ENCODE results near the gene ZNF282.

Gene ZNF282

GRCh38 chr7:149209518-149210269 lies 14.3 kb downstream of the ZNF282 start:
- Histone ChIP-seq H3K27ac (ENCODE audit: low read length) (no peak overlapping the region), H3K27me3 (ENCODE audit: control insufficient read depth in 1 of 2, insufficient read depth in 2 of 2, low read length in 2 of 2) (no peaks in the 10 kb centered on the region), H3K4me1 (ENCODE audit: control insufficient read depth, insufficient read depth, low read length) (no peaks in the 10 kb centered on the region), H3K9me3 (ENCODE audit: control insufficient read depth in 2 of 2, low read length in 2 of 2) (no peaks in the 10 kb centered on the region), H3K4me3 (ENCODE audit: low read length in 2 of 2) (no peak overlapping the region), H3K9ac (ENCODE audit: low read length in 2 of 2) (no peak overlapping the region), H3K36me3 (ENCODE audit: control insufficient read depth in 2 of 2, insufficient read depth in 2 of 2, low read length in 2 of 2) (peaks cover 73 to 77% of the 10 kb centered on the region in 2 donors)

GRCh38 chr7:149210551-149210950 lies 15.2 kb downstream of the ZNF282 start:
- Histone ChIP-seq H3K27ac (ENCODE audit: low read length) (no peak overlapping the region), H3K4me3 (ENCODE audit: low read length in 2 of 2) (no peak overlapping the region), H3K9me3 (ENCODE audit: control insufficient read depth in 2 of 2, low read length in 2 of 2) (no peaks in the 10 kb centered on the region), H3K27me3 (ENCODE audit: control insufficient read depth in 1 of 2, insufficient read depth in 2 of 2, low read length in 2 of 2) (no peaks in the 10 kb centered on the region), H3K4me1 (ENCODE audit: control insufficient read depth, insufficient read depth, low read length) (no peaks in the 10 kb centered on the region), H3K9ac (ENCODE audit: low read length in 2 of 2) (no peak overlapping the region), H3K36me3 (ENCODE audit: control insufficient read depth in 2 of 2, insufficient read depth in 2 of 2, low read length in 2 of 2) (peaks cover 77 to 83% of the 10 kb centered on the region in 2 donors)

DNA sequence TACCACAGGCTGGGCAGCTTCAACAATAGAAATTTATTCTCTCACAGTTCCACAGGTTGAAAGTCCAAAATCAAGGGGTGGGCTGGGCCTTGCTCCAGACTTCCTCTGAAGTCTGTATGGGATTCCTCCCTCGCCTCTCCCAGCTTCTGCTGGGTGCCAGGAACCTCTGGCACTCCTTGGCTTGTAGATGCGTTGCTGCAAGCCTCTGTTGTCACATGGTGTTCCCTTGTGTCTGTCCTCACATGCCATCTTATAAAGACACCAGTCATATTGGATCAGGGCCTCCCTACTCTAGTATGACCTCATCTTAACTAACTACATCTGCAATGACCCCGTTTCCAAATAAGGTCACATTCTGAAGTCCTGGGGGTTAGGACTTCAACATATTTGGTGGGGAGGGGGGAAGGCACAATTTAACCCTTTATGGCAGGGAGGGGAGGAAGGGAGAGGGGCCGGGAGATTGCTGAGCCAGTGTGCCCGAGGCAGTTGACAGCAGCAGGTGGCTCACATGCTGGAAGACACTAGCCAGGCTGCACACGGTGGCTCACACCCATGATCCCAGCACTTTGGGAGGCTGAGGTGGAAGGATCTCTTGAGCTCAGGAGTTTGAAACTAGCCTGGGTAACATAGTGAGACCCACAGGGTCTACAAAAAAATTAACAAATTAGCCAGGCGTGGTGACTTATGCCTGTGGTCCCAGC lies 18.8 kb downstream of the ZNF282 start:
- peaks cover 2% of the 10 kb centered on the region for H3K4me1 ChIP-seq (ENCODE audit: control insufficient read depth, insufficient read depth, low read length)
- H3K4me3 ChIP-seq (ENCODE audit: low read length in 2 of 2), result no peak overlapping the region
- H3K36me3 ChIP-seq (ENCODE audit: control insufficient read depth in 2 of 2, insufficient read depth in 2 of 2, low read length in 2 of 2), result peaks cover 73 to 75% of the 10 kb centered on the region in 2 donors
- H3K9me3 ChIP-seq (ENCODE audit: control insufficient read depth in 2 of 2, low read length in 2 of 2), result no peaks in the 10 kb centered on the region
- H3K27ac ChIP-seq (ENCODE audit: low read length), result no peak overlapping the region
- no peak overlapping the region for H3K9ac ChIP-seq (ENCODE audit: low read length in 2 of 2)
- no peaks in the 10 kb centered on the region for H3K27me3 ChIP-seq (ENCODE audit: control insufficient read depth in 1 of 2, insufficient read depth in 2 of 2, low read length in 2 of 2)

DNA sequence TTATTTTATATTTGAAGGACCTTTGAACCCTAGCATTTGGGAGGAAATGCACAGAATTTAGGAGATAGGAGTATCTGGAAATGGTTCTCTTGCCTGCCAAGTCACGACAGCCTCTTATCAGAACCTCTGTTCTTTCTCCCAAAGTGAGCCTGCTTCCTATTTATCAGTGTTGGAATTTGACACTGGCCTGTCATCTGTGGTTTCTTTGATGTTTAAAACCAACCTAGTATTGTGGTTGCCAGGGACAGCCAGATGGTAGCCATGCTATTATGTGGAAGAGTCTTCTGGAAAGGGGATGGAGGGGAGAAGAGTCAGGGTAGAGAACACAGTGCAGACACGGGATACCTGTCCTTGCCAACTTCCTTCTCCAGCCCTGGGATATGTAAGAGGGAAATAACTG lies 21.1 kb downstream of the ZNF282 start:
- H3K4me3 ChIP-seq (ENCODE audit: low read length in 2 of 2), result no peak overlapping the region

DNA sequence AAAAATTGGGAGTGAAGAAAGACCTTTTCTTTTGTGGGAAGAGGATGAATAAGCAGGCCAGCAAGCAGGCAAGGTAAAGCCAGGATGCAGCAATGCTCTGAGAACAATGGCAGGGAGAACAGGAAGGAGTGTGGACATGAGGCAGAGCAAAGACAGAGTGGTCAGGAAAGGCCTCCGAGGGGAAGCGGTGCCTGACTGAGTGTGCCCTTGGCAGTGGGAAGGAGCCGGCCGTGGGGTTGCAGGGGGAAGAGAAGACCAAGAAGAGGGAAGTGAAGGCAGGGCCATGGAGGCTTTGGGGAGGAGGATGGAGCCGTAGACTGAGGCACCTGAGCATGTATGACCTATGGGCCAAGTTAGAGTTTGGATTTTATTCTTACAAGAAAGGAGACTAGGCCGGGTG lies 22.2 kb downstream of the ZNF282 start:
- no peaks in the 10 kb centered on the region for H3K27me3 ChIP-seq (ENCODE audit: control insufficient read depth in 1 of 2, insufficient read depth in 2 of 2, low read length in 2 of 2)
- no peak overlapping the region for H3K9ac ChIP-seq (ENCODE audit: low read length in 2 of 2)
- no peaks in the 10 kb centered on the region for H3K9me3 ChIP-seq (ENCODE audit: control insufficient read depth in 2 of 2, low read length in 2 of 2)
- H3K27ac ChIP-seq (ENCODE audit: low read length), result no peak overlapping the region
- no peak overlapping the region for H3K4me3 ChIP-seq (ENCODE audit: low read length in 2 of 2)
- peaks cover 2% of the 10 kb centered on the region for H3K4me1 ChIP-seq (ENCODE audit: control insufficient read depth, insufficient read depth, low read length)
- peaks cover 54 to 60% of the 10 kb centered on the region in 2 donors for H3K36me3 ChIP-seq (ENCODE audit: control insufficient read depth in 2 of 2, insufficient read depth in 2 of 2, low read length in 2 of 2)

More for the DNA sequence above, 21.1 kb downstream of the ZNF282 start:
- Histone ChIP-seq H3K9me3 (ENCODE audit: control insufficient read depth in 2 of 2, low read length in 2 of 2) (no peaks in the 10 kb centered on the region), H3K9ac (ENCODE audit: low read length in 2 of 2) (no peak overlapping the region), H3K4me1 (ENCODE audit: control insufficient read depth, insufficient read depth, low read length) (peaks cover 2% of the 10 kb centered on the region), H3K27ac (ENCODE audit: low read length) (no peak overlapping the region), H3K36me3 (ENCODE audit: control insufficient read depth in 2 of 2, insufficient read depth in 2 of 2, low read length in 2 of 2) (peaks cover 60 to 66% of the 10 kb centered on the region in 2 donors), H3K27me3 (ENCODE audit: control insufficient read depth in 1 of 2, insufficient read depth in 2 of 2, low read length in 2 of 2) (no peaks in the 10 kb centered on the region)

DNA sequence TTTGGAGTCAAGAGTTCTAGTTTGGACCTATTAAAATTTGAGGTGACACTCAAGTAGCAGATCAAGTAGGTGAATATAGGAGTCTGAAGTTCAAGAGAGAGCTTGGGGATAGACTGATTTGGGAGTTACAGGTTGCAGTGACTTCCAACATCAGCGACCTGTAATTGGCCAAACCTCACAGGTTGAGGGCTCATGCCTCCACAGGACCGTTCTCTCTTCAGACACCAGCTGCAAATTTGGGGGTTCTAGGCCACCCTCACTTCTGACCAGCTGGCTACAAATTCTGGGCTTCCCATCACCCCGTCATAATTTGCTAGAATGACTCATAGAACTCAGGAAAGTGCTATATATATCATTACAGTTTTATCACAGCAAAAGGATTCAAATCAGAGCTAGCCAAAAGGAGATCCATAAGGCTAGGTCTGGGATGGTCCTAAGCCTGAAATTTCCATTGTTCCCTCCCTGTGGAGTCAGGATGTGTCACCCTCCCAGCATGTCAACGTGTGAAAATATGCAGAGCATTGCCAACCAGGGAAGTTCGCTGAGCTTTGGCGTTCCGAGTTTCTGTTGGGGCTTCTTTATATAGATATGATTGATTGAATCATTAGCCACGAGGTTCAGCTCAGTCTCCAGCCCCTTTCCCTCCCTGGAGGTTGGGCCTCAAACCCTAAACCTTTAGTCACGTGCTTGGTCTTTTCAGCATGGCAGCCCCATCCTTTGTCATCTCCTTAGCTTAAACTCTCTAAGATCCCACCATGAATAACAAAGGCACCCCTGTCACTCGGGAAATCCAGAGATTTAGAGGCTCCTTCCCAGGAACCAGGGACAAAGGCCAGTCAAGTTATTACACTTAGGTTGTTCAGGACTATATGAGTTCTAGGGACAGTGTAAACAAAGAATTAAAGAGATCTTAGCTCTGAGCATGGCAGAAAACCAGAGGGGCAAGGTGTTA lies 23.4 kb downstream of the ZNF282 start:
- Histone ChIP-seq H3K4me1 (ENCODE audit: control insufficient read depth, insufficient read depth, low read length) (peaks cover 2% of the 10 kb centered on the region), H3K27ac (ENCODE audit: low read length) (no peak overlapping the region), H3K9ac (ENCODE audit: low read length in 2 of 2) (no peak overlapping the region), H3K9me3 (ENCODE audit: control insufficient read depth in 2 of 2, low read length in 2 of 2) (no peaks in the 10 kb centered on the region), H3K4me3 (ENCODE audit: low read length in 2 of 2) (no peak overlapping the region), H3K27me3 (ENCODE audit: control insufficient read depth in 1 of 2, insufficient read depth in 2 of 2, low read length in 2 of 2) (no peaks in the 10 kb centered on the region), H3K36me3 (ENCODE audit: control insufficient read depth in 2 of 2, insufficient read depth in 2 of 2, low read length in 2 of 2) (peaks cover 44 to 51% of the 10 kb centered on the region in 2 donors)

- Histone ChIP-seq H3K9ac (ENCODE audit: low read length in 2 of 2) (no peak overlapping the region), H3K36me3 (ENCODE audit: control insufficient read depth in 2 of 2, insufficient read depth in 2 of 2, low read length in 2 of 2) (peaks cover 31 to 40% of the 10 kb centered on the region in 2 donors), H3K27ac (ENCODE audit: low read length) (no peak overlapping the region), H3K4me1 (ENCODE audit: control insufficient read depth, insufficient read depth, low read length) (peaks cover 2% of the 10 kb centered on the region), H3K9me3 (ENCODE audit: control insufficient read depth in 2 of 2, low read length in 2 of 2) (no peaks in the 10 kb centered on the region), H3K27me3 (ENCODE audit: control insufficient read depth in 1 of 2, insufficient read depth in 2 of 2, low read length in 2 of 2) (no peaks in the 10 kb centered on the region), H3K4me3 (ENCODE audit: low read length in 2 of 2) (no peak overlapping the region)
These were observed 25.2 kb downstream of the ZNF282 start for GRCh38 chr7:149220534-149220933.

GRCh38 chr7:149223176-149223575 lies 27.8 kb downstream of the ZNF282 start:
- no peak overlapping the region for H3K4me3 ChIP-seq (ENCODE audit: low read length in 2 of 2)
- H3K9ac ChIP-seq (ENCODE audit: low read length in 2 of 2), result no peak overlapping the region
- H3K36me3 ChIP-seq (ENCODE audit: control insufficient read depth in 2 of 2, insufficient read depth in 2 of 2, low read length in 2 of 2), result peaks cover 18 to 27% of the 10 kb centered on the region in 2 donors
- peaks cover under 1% of the 10 kb centered on the region for H3K4me1 ChIP-seq (ENCODE audit: control insufficient read depth, insufficient read depth, low read length)
- no peaks in the 10 kb centered on the region for H3K27me3 ChIP-seq (ENCODE audit: control insufficient read depth in 1 of 2, insufficient read depth in 2 of 2, low read length in 2 of 2)
- H3K9me3 ChIP-seq (ENCODE audit: control insufficient read depth in 2 of 2, low read length in 2 of 2), result no peaks in the 10 kb centered on the region
- no peak overlapping the region for H3K27ac ChIP-seq (ENCODE audit: low read length)

- H3K9ac ChIP-seq (ENCODE audit: low read length in 2 of 2), result no peak overlapping the region
- no peaks in the 10 kb centered on the region for H3K27me3 ChIP-seq (ENCODE audit: control insufficient read depth in 1 of 2, insufficient read depth in 2 of 2, low read length in 2 of 2)
- no peaks in the 10 kb centered on the region for H3K9me3 ChIP-seq (ENCODE audit: control insufficient read depth in 2 of 2, low read length in 2 of 2)
- H3K4me1 ChIP-seq (ENCODE audit: control insufficient read depth, insufficient read depth, low read length), result no peaks in the 10 kb centered on the region
- H3K4me3 ChIP-seq (ENCODE audit: low read length in 2 of 2), result no peak overlapping the region
- H3K27ac ChIP-seq (ENCODE audit: low read length), result no peak overlapping the region
- peaks cover 13 to 23% of the 10 kb centered on the region in 2 donors for H3K36me3 ChIP-seq (ENCODE audit: control insufficient read depth in 2 of 2, insufficient read depth in 2 of 2, low read length in 2 of 2)
These were observed 28.4 kb downstream of the ZNF282 start for GRCh38 chr7:149223761-149224160.

GRCh38 chr7:149224352-149224751 lies 29.0 kb downstream of the ZNF282 start:
- Histone ChIP-seq H3K27me3 (ENCODE audit: control insufficient read depth in 1 of 2, insufficient read depth in 2 of 2, low read length in 2 of 2) (no peaks in the 10 kb centered on the region), H3K36me3 (ENCODE audit: control insufficient read depth in 2 of 2, insufficient read depth in 2 of 2, low read length in 2 of 2) (peaks cover 9 to 18% of the 10 kb centered on the region in 2 donors), H3K9ac (ENCODE audit: low read length in 2 of 2) (no peak overlapping the region), H3K4me3 (ENCODE audit: low read length in 2 of 2) (no peak overlapping the region), H3K9me3 (ENCODE audit: control insufficient read depth in 2 of 2, low read length in 2 of 2) (no peaks in the 10 kb centered on the region), H3K4me1 (ENCODE audit: control insufficient read depth, insufficient read depth, low read length) (no peaks in the 10 kb centered on the region), H3K27ac (ENCODE audit: low read length) (no peak overlapping the region)
